ENCODE measurements around the gene COPS4.
"Not testable (repeated sequence)": the region's sequence is repeated elsewhere in the genome, so short reads cannot be mapped to it uniquely, and the experiment has no call there.

The COPS4 gene

GRCh38 chr4:83034630-83035494, at the start of gene COPS4:
TSS of gene COPS4 (plus strand) at chr4:83035183. CDS start at chr4:83035225, 42 bp downstream.
- peak; percentile 85 to 90 for DNase-seq (ENCODE audit: low read depth in 2 of 2)

GRCh38 chr4:82987519-82987918, 47.5 kb upstream of the COPS4 start:
- DNase-seq (ENCODE audit: low read depth in 2 of 2): not testable (repeated sequence)

- no peak for DNase-seq (ENCODE audit: low read depth in 2 of 2)
Observed at GRCh38 chr4:82988323-82988832, 46.6 kb upstream of the COPS4 start.

GRCh38 chr4:82989575-82990429, 45.2 kb upstream of the COPS4 start:
- no peak for DNase-seq (ENCODE audit: low read depth in 2 of 2)

- DNase-seq (ENCODE audit: low read depth in 2 of 2): no peak
Observed at GRCh38 chr4:82994834-82995233, 40.1 kb upstream of the COPS4 start.

- no peak for DNase-seq (ENCODE audit: low read depth in 2 of 2)
Observed at GRCh38 chr4:82998898-82999297, 36.1 kb upstream of the COPS4 start.

GRCh38 chr4:83002329-83002728, 32.7 kb upstream of the COPS4 start:
- no peak for DNase-seq (ENCODE audit: low read depth in 2 of 2)

GRCh38 chr4:83003044-83003791, 31.8 kb upstream of the COPS4 start:
- not testable (repeated sequence) for DNase-seq (ENCODE audit: low read depth in 2 of 2)

GRCh38 chr4:83009529-83009928, 25.5 kb upstream of the COPS4 start:
- no peak for DNase-seq (ENCODE audit: low read depth in 2 of 2)

- no peak for DNase-seq (ENCODE audit: low read depth in 2 of 2)
Observed at GRCh38 chr4:83010111-83010521, 24.9 kb upstream of the COPS4 start.

GRCh38 chr4:83010522-83011318, 24.3 kb upstream of the COPS4 start, which contains the start of gene LIN54:
TSS of gene LIN54 (minus strand) at chr4:83010823. CDS start at chr4:82984844, 25,979 bp downstream.
- peak; percentile 65 to 69 for DNase-seq (ENCODE audit: low read depth in 2 of 2)

GRCh38 chr4:83011689-83012199, 23.2 kb upstream of the COPS4 start:
- no peak for DNase-seq (ENCODE audit: low read depth in 2 of 2)

GRCh38 chr4:83012200-83012686, 22.7 kb upstream of the COPS4 start:
- DNase-seq (ENCODE audit: low read depth in 2 of 2): peak in 1 of 2 donors; percentile 25

GRCh38 chr4:83012687-83013419, 22.1 kb upstream of the COPS4 start:
- peak; percentile 93 to 95 for DNase-seq (ENCODE audit: low read depth in 2 of 2)

- DNase-seq (ENCODE audit: low read depth in 2 of 2): no peak
Observed at GRCh38 chr4:83013420-83013867, 21.5 kb upstream of the COPS4 start.

GRCh38 chr4:83013902-83014301, 21.1 kb upstream of the COPS4 start:
- no peak for DNase-seq (ENCODE audit: low read depth in 2 of 2)

- DNase-seq (ENCODE audit: low read depth in 2 of 2): no peak
Observed at GRCh38 chr4:83019794-83020494, 15.0 kb upstream of the COPS4 start.

GRCh38 chr4:83022724-83023450, 12.1 kb upstream of the COPS4 start:
- no peak for DNase-seq (ENCODE audit: low read depth in 2 of 2)

All from activated CD4-positive, alpha-beta T cell treated with anti-CD3 and anti-CD28 coated beads for 24 hours (primary cell).